CD4-positive, alpha-beta T cell treated with Interleukin-6 for 4 hours (primary cell): ENCODE data around the gene CCDC33.

Experiments
- DNase-seq: peaks from one replicate; pipeline ENCODE4 v3.0.0-alpha.2; 2020; ENCODE audit warnings: mixed read lengths

The CCDC33 gene

GRCh38 chr15:74209560-74209958, 26.6 kb upstream of the CCDC33 start:
- DNase-seq, result no peak

- DNase-seq, result no peak
These were observed 26.0 kb upstream of the CCDC33 start for GRCh38 chr15:74209997-74210671.

GRCh38 chr15:74210729-74211128, 25.4 kb upstream of the CCDC33 start:
- DNase-seq, result no peak

GRCh38 chr15:74211656-74212055, 24.5 kb upstream of the CCDC33 start:
- DNase-seq, result no peak

- DNase-seq, result no peak
These were observed 23.6 kb upstream of the CCDC33 start for GRCh38 chr15:74212494-74212893.

GRCh38 chr15:74213858-74214284, 22.3 kb upstream of the CCDC33 start:
- no peak for DNase-seq

GRCh38 chr15:74214324-74215021, 21.7 kb upstream of the CCDC33 start:
- DNase-seq, result no peak

- no peak for DNase-seq
These were observed 20.2 kb upstream of the CCDC33 start for GRCh38 chr15:74215958-74216357.

- DNase-seq, result no peak
These were observed 19.2 kb upstream of the CCDC33 start for GRCh38 chr15:74216949-74217348.

- no peak for DNase-seq
These were observed 17.9 kb upstream of the CCDC33 start for GRCh38 chr15:74217907-74218885.

GRCh38 chr15:74220475-74221248, 15.5 kb upstream of the CCDC33 start:
- no peak for DNase-seq

- no peak for DNase-seq
These were observed 14.5 kb upstream of the CCDC33 start for GRCh38 chr15:74221399-74222239.

GRCh38 chr15:74222240-74223119, 13.6 kb upstream of the CCDC33 start:
- DNase-seq, result no peak

- no peak for DNase-seq
These were observed 10.2 kb upstream of the CCDC33 start for GRCh38 chr15:74225928-74226327.

GRCh38 chr15:74226761-74227540, 9.2 kb upstream of the CCDC33 start:
- no peak for DNase-seq

GRCh38 chr15:74227968-74228722, 8.0 kb upstream of the CCDC33 start:
- DNase-seq, result no peak

GRCh38 chr15:74228723-74229081, 7.4 kb upstream of the CCDC33 start:
- no peak for DNase-seq

- DNase-seq, result no peak
These were observed 6.4 kb upstream of the CCDC33 start for GRCh38 chr15:74229686-74230085.

- no peak for DNase-seq
These were observed 4.7 kb upstream of the CCDC33 start for GRCh38 chr15:74231475-74231874.
